K562 (cell line): ENCODE results near the gene COL7A1. TPM values are rescaled to one million over a fixed set of nuclear protein-coding genes. Genes with fewer than 3 reads are reported as not detected.

Source experiments
- ATAC-seq: fragments of 200-7000 bp; cut with Tn5 transposase; 3 replicates; pipeline ENCODE4 v1.9.1; 2020; ENCODE audit warnings: moderate library complexity
- BruUV-seq: library from RNA; stranded (reverse); fragments of 400-500 nt; replicated peaks from 2 replicates; lab custom pipeline; 2021; lab: Mats Ljungman, UMichigan
- CTCF ChIA-PET: fragments of 300-600 bp; formaldehyde crosslinking; extraction: SDS; loops from one replicate; lab custom pipeline; 2021; ENCODE audit warnings: low intra/inter-chr PET ratio; lab: Yijun Ruan, JAX
- POLR2A ChIA-PET: fragments of 300-600, 350-650 bp; sonication (Branson Sonifier 250); formaldehyde crosslinking; extraction: SDS; loops from one replicate; lab custom pipeline; 2021; ENCODE audit warnings: antibody characterized with exemption, inconsistent platforms; lab: Yijun Ruan, JAX
- DNase-seq, 4 experiments: peaks; one replicate each; pipeline versions ENCODE4 v3.0.0 to v3.0.0-alpha.2; 2011 to 2018; ENCODE audit warnings: low spot score in 3 of 4, mixed read lengths in 3 of 4; ENCODE audit errors: extremely low read depth in 1 of 4
- FAIRE-seq: peaks from 2 replicates; lab custom pipeline; 2011; peaks lifted over from hg19 to GRCh38; lab: Jason Lieb, UNC
- H2AFZ ChIP-seq: 2 replicates; pipeline ENCODE4 v1.6.0; 2011; ENCODE audit warnings: low read depth, low read length, control low read depth, inconsistent platforms
- H3K27ac ChIP-seq: fragments of 200-600 bp; 3 replicates; pipeline ENCODE4 v1.8.0; 2011; ENCODE audit warnings: low read depth, mild to moderate bottlenecking, control low read depth, inconsistent platforms, low read length, moderate library complexity, mixed read lengths; ENCODE audit errors: extremely low read depth
- H3K27me3 ChIP-seq, 2 experiments: fragments of 300-600 bp in 1 of 2; 2 replicates in 1 of 2; 3 replicates in 1 of 2; pipeline versions ENCODE4 v1.6.0 to v1.8.0; 2011; ENCODE audit warnings: inconsistent platforms in 2 of 2, low read length in 2 of 2, mild to moderate bottlenecking in 1 of 2, mixed read lengths in 1 of 2, moderate library complexity in 1 of 2; ENCODE audit not compliant: control insufficient read depth in 2 of 2, insufficient read depth in 2 of 2
- H3K36me3 ChIP-seq: fragments of 300-600 bp; 3 replicates; pipeline ENCODE4 v1.8.0; 2011; ENCODE audit warnings: mild to moderate bottlenecking, low read length, inconsistent platforms; ENCODE audit not compliant: control insufficient read depth, insufficient read depth
- H3K4me1 ChIP-seq, 2 experiments: fragments of 200-600 bp in 1 of 2; replicated peaks in 1 of 2; 2 replicates in 1 of 2; 3 replicates in 1 of 2; pipeline versions ENCODE4 v1.5.1 to v1.8.0; 2011; ENCODE audit warnings: inconsistent platforms in 2 of 2, low read length in 2 of 2, mild to moderate bottlenecking in 1 of 2, mixed read lengths in 1 of 2, moderate library complexity in 1 of 2; ENCODE audit not compliant: control insufficient read depth in 2 of 2, insufficient read depth in 2 of 2
- H3K4me2 ChIP-seq: 2 replicates; pipeline ENCODE4 v1.6.1; 2011; ENCODE audit warnings: low read length, control low read depth, inconsistent platforms, mixed read lengths; ENCODE audit not compliant: insufficient read depth
- H3K4me3 ChIP-seq: fragments of 200-600 bp; sonication (generic), shearing (Covaris generic); 2 replicates; pipeline ENCODE4 v1.5.1; 2016; ENCODE audit warnings: control low read depth, inconsistent platforms
- H3K79me2 ChIP-seq: fragments of 200-600 bp; 3 replicates; pipeline ENCODE4 v1.8.0; 2011; ENCODE audit warnings: low read length, inconsistent platforms; ENCODE audit not compliant: control insufficient read depth, insufficient read depth
- H3K9ac ChIP-seq, 2 experiments: 2 replicates each; pipeline versions ENCODE4 v1.6.0 to v1.6.1; 2011; ENCODE audit warnings: low read depth in 2 of 2, low read length in 2 of 2, control low read depth in 1 of 2, inconsistent platforms in 1 of 2, mild to moderate bottlenecking in 1 of 2, mixed read lengths in 1 of 2; ENCODE audit not compliant: insufficient read depth in 1 of 2
- H3K9me1 ChIP-seq: one replicate; pipeline ENCODE4 v1.6.0; 2011; ENCODE audit warnings: inconsistent platforms, mild to moderate bottlenecking, low read length, moderate library complexity; ENCODE audit not compliant: control insufficient read depth, insufficient read depth
- H3K9me3 ChIP-seq: replicated peaks from 2 replicates; pipeline ENCODE4 v1.5.1; 2011; ENCODE audit warnings: low read depth, low read length, inconsistent platforms; ENCODE audit not compliant: control insufficient read depth, insufficient read depth
- H4K20me1 ChIP-seq: replicated peaks from 2 replicates; pipeline ENCODE4 v1.6.1; 2011; ENCODE audit warnings: low read length, inconsistent platforms, mixed read lengths; ENCODE audit not compliant: control insufficient read depth, insufficient read depth
- E2F1 ChIP-seq: sonication (generic); formaldehyde crosslinking; IDR thresholded peaks from 2 replicates; pipeline ENCODE4 v1.8.1; 2023; ENCODE audit warnings: mild to moderate bottlenecking, missing genetic modification reagents, moderate library complexity
- NR2C1 ChIP-seq, 2 experiments: fragments of 450-650 bp; IDR thresholded peaks; 2 replicates each; pipeline ENCODE4 v1.6.1; 2017; ENCODE audit warnings: mild to moderate bottlenecking in 2 of 2, antibody characterized with exemption in 1 of 2, inconsistent platforms in 1 of 2, missing compliant biosample characterization in 1 of 2, missing genetic modification characterization in 1 of 2
- WGBS: fragments of 100-300 bp; shearing (Covaris generic); methylation state at CpG from one replicate; pipeline ENCODE4 v1.1.6; 2016; ENCODE audit warnings: low coverage, mixed read lengths; ENCODE audit not compliant: insufficient coverage; ENCODE audit errors: missing lambda C conversion rate; 5-methylcytosine and 5-hydroxymethylcytosine counted together
- in situ Hi-C: fragments of 300-500 bp; cut with MboI; formaldehyde crosslinking; loops from 4 replicates; pipeline ENCODE4 v1.15.0; 2018; ENCODE audit warnings: inconsistent platforms, mixed read lengths
- intact Hi-C: fragments of 100-400 bp; cut with micrococcal nuclease; formaldehyde crosslinking; loops from 2 replicates; pipeline ENCODE4 v1.14.2; 2022
- polyA plus RNA-seq, 8 experiments: library from polyadenylated mRNA; depleted of rRNA in 4 of 8; stranded (reverse) in 5 of 8; unstranded in 3 of 8; fragments of >200 nt; fragmentation: Nextera tagmentation in 2 of 8; fragmentation: Illumina TruSeq in 1 of 8; extraction: Ambion mirVana in 2 of 8; extraction: Trizol in 1 of 8; gene quantifications; 2 replicates each; pipeline versions ENCODE4 v1.2.1 to v1.2.3, GENCODE V29; 2011 to 2014; ENCODE audit warnings: inconsistent platforms in 1 of 8, missing spikeins in 1 of 8
- total RNA-seq, 7 experiments: library from RNA; depleted of rRNA in 6 of 7; stranded (reverse); fragments of >200 nt in 6 of 7; fragmentation: Illumina TruSeq in 2 of 7; extraction: Trizol in 2 of 7; gene quantifications; 2 replicates each; pipeline versions ENCODE4 v1.2.1 to v1.2.3, GENCODE V29; 2011 to 2021; ENCODE audit warnings: low replicate concordance in 1 of 7

The COL7A1 gene
- total and polyA plus RNA-seq, 9 of the 15 experiments (the other 6 are each of a cell fraction or from before 2014, with no cell fraction given) = 0.09 to 0.66 (median 0.35) TPM; not detected in 3

DNA sequence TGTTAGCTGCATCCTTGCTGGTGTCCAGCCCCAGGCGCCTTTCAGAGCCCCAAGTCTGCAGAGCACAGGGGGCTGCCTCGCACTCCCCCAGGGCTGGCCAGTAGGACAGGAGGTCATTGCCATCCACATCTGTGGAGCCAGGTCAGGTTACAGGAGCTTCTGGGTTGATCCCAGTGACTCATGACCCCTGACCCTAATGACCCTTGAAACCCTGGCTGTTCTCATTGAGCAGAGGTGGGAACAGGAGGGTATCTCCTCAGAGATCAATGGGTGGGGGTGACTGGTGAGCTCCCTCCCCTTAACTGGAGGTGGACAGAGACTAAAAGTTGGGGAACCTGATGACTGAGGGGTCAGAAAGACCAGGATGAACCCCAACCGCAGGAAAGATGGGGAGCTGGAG, 46.3 kb upstream of the COL7A1 start:
- Histone ChIP-seq H2AFZ (no peak overlapping the region), H3K4me2 (no peak overlapping the region), H3K27ac (no peak overlapping the region), H3K9ac (no peak overlapping the region; a peak in 1 of 4 replicates), H3K9me1 (no peaks in the 10 kb centered on the region), H3K4me1 (peaks cover 3 to 25% of the 10 kb centered on the region in 2 experiments; a peak in 3 of 5 replicates), H3K27me3 (no peaks in the 10 kb centered on the region), H3K4me3 (no peak overlapping the region), H3K36me3 (no peaks in the 10 kb centered on the region), H4K20me1 (no peaks in the 10 kb centered on the region), H3K79me2 (no peaks in the 10 kb centered on the region), H3K9me3 (no peaks in the 10 kb centered on the region)
- peak in 3 of 4 experiments; percentile 14 to 29 (median 29) for DNase-seq
- WGBS = 56% methylated on average over 3 of the region's 3 CpGs
- no TSS peak for BruUV-seq
- ChIA-PET POLR2A (interaction anchor here (0.5 to 0.6 kb wide), 2 partner anchors 12 to 13 kb away, joined by 3 read pairs; no protein-coding TSS in a partner anchor), CTCF (no interaction called here)
- TF ChIP-seq E2F1 (CRISPR knock-in tag) (no peak), NR2C1 (IDR thresholded peaks at IDR 0.05) (peak; percentile 72), NR2C1 (tag; IDR thresholded peaks at IDR 0.05) (peak; percentile 68)
- FAIRE-seq = no peak
- in situ Hi-C loops = no loop called here
- intact Hi-C loops = no loop called here
- no peak for ATAC-seq
